ENCODE data around the gene CNKSR1.

CNKSR1 gene

GRCh38 chr1:26233903-26234643 lies 56.8 kb downstream of the CNKSR1 start, which contains the start of gene CEP85:
Gene CEP85 (plus strand): TSS chr1:26234200. CDS start chr1:26239784, 5,584 bp downstream.
- DNase-seq: peak; percentile 99

GRCh38 chr1:26234644-26235370 lies 57.5 kb downstream of the CNKSR1 start:
- DNase-seq: peak; percentile 8

- DNase-seq: no peak
These were observed 60.1 kb downstream of the CNKSR1 start for GRCh38 chr1:26237230-26237966.
